CD4-positive, alpha-beta T cell (primary cell): ENCODE data around the gene EHF. TPM values are rescaled to one million over a fixed set of nuclear protein-coding genes. Genes with fewer than 3 reads are reported as not detected.

Experiments used
- ATAC-seq: fragments of 200-7000 bp; cut with Tn5 transposase; one replicate; pipeline ENCODE4 v1.10.0; 2022; ENCODE audit warnings: mild to moderate bottlenecking; ENCODE audit not compliant: poor library complexity
- CTCF ChIA-PET: fragments of 350-600 bp; sonication (Branson Sonifier 250); formaldehyde crosslinking; loops from one replicate; lab custom pipeline; 2021; ENCODE audit warnings: antibody characterized with exemption, inconsistent platforms; lab: Charles Lee
- POLR2A ChIA-PET: fragments of 350-600 bp; sonication (Branson Sonifier 250); formaldehyde crosslinking; loops from one replicate; lab custom pipeline; 2021; ENCODE audit warnings: antibody characterized with exemption, inconsistent platforms; lab: Charles Lee
- DNase-seq, 14 experiments: peaks; one replicate each; pipeline ENCODE4 v3.0.0-alpha.2; 2013 to 2020; ENCODE audit warnings: mixed read lengths in 2 of 14
- H3K27ac ChIP-seq, 2 donors: one replicate each; pipeline versions ENCODE4 v1.5.1 to v1.7.0; 2013; ENCODE audit warnings: low read length in 2 of 2, low read depth in 1 of 2, mild to moderate bottlenecking in 1 of 2
- H3K27me3 ChIP-seq, 2 experiments: 1 replicate in 1 of 2; 2 replicates in 1 of 2; pipeline versions ENCODE4 v1.6.1 to v1.7.0; 2013; ENCODE audit warnings: low read length in 2 of 2, control low read depth in 1 of 2, mild to moderate bottlenecking in 1 of 2, moderate library complexity in 1 of 2; ENCODE audit not compliant: insufficient read depth in 2 of 2, control insufficient read depth in 1 of 2
- H3K36me3 ChIP-seq: one replicate; pipeline ENCODE4 v1.6.1; 2013; ENCODE audit warnings: low read length, control low read depth; ENCODE audit not compliant: insufficient read depth
- H3K4me1 ChIP-seq: one replicate; pipeline ENCODE4 v1.6.1; 2013; ENCODE audit warnings: low read length, control low read depth; ENCODE audit not compliant: insufficient read depth
- H3K4me3 ChIP-seq: one replicate; pipeline ENCODE4 v1.5.1; 2013; ENCODE audit warnings: mild to moderate bottlenecking, low read length, moderate library complexity
- H3K9me3 ChIP-seq, 2 experiments: 1 replicate in 1 of 2; 2 replicates in 1 of 2; pipeline versions ENCODE4 v1.6.1 to v1.7.0; 2013; ENCODE audit warnings: low read length in 2 of 2, mild to moderate bottlenecking in 2 of 2, control low read depth in 1 of 2, moderate library complexity in 1 of 2; ENCODE audit not compliant: control insufficient read depth in 1 of 2, insufficient read depth in 1 of 2
- H3K27ac Mint-ChIP-seq: one replicate; pipeline ENCODE4 v1.8.0; 2020; ENCODE audit warnings: mixed read lengths
- H3K27me3 Mint-ChIP-seq: one replicate; pipeline ENCODE4 v1.8.0; 2021; ENCODE audit warnings: mixed read lengths
- H3K36me3 Mint-ChIP-seq: one replicate; pipeline ENCODE4 v1.8.0; 2021; ENCODE audit warnings: low read depth, mixed read lengths
- H3K4me1 Mint-ChIP-seq: one replicate; pipeline ENCODE4 v1.8.0; 2021; ENCODE audit warnings: low read depth, mixed read lengths
- H3K4me3 Mint-ChIP-seq: one replicate; pipeline ENCODE4 v1.8.0; 2020; ENCODE audit warnings: mild to moderate bottlenecking, mixed read lengths
- H3K9me3 Mint-ChIP-seq: one replicate; pipeline ENCODE4 v1.8.0; 2020; ENCODE audit warnings: mixed read lengths
- intact Hi-C, 2 experiments: fragments of 100-400 bp; cut with DNase I in 1 of 2; cut with micrococcal nuclease in 1 of 2; formaldehyde crosslinking; loops; one replicate each; pipeline versions ENCODE4 v1.15.1 to v1.9.0; 2023 to 2025; cut with DNase I, micrococcal nuclease
- polyA plus RNA-seq, 2 donors: library from polyadenylated mRNA; unstranded; fragments of 120-200 nt; gene quantifications; one replicate each; pipeline ENCODE4 v1.2.1, GENCODE V29; 2013
- total RNA-seq, 174 experiments: library from RNA in 2 of 174; stranded (reverse) in 2 of 174; gene quantifications; one replicate each; pipeline ENCODE4 v1.2.3 and lab custom pipeline; 2021 to 2026
- TF ChIP-seq, protein P1 (sequence below): fragments of 200-600 bp; IDR thresholded peaks from one replicate; pipeline ENCODE4 v1.8.0; 2022; ENCODE audit warnings: antibody characterized with exemption, mild to moderate bottlenecking

The EHF gene
- total RNA-seq: not detected
- 0.30 TPM for polyA plus RNA-seq (2013, experiment 1 of 2)
- polyA plus RNA-seq (2013, experiment 2 of 2): 0.22 TPM
- 0 to 4.0 (median 0.32) reads per million in 172 experiments for total RNA-seq (lab: John Stamatoyannopoulos, UW)

- CTCF ChIA-PET: no interaction called here
- Mint-ChIP-seq H3K4me3 (no peak within 1 kb of the TSS), H3K27ac (no peak within 1 kb of the TSS), H3K27me3 (peaks cover 29% of the 10 kb centered on the region), H3K36me3 (no peaks in the 10 kb centered on the region), H3K4me1 (no peaks in the 10 kb centered on the region), H3K9me3 (no peaks in the 10 kb centered on the region)
- Histone ChIP-seq H3K9me3 (no peaks in the 10 kb centered on the region), H3K4me1 (peaks cover 10% of the 10 kb centered on the region), H3K27ac (no peak within 1 kb of the TSS), H3K27me3 (peaks cover 0 to 3% of the 10 kb centered on the region in 2 experiments), H3K4me3 (no peak within 1 kb of the TSS), H3K36me3 (no peaks in the 10 kb centered on the region)
- ATAC-seq: no peak
- DNase-seq: peak in 2 of 14 experiments; percentile 19 to 24
- intact Hi-C loops: no loop called here
- TF ChIP-seq, protein P1, sequence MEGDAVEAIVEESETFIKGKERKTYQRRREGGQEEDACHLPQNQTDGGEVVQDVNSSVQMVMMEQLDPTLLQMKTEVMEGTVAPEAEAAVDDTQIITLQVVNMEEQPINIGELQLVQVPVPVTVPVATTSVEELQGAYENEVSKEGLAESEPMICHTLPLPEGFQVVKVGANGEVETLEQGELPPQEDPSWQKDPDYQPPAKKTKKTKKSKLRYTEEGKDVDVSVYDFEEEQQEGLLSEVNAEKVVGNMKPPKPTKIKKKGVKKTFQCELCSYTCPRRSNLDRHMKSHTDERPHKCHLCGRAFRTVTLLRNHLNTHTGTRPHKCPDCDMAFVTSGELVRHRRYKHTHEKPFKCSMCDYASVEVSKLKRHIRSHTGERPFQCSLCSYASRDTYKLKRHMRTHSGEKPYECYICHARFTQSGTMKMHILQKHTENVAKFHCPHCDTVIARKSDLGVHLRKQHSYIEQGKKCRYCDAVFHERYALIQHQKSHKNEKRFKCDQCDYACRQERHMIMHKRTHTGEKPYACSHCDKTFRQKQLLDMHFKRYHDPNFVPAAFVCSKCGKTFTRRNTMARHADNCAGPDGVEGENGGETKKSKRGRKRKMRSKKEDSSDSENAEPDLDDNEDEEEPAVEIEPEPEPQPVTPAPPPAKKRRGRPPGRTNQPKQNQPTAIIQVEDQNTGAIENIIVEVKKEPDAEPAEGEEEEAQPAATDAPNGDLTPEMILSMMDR: no peak
- POLR2A ChIA-PET: interaction anchor here (0.8 kb wide), 1 partner anchor 20 kb away, joined by 3 read pairs; no protein-coding TSS in a partner anchor
Observed at GRCh38 chr11:34620820-34621792, at the start of gene EHF. Gene EHF, plus strand, starts transcription at chr11:34621093. Its CDS starts 21,538 bp downstream, at chr11:34642631.

DNA sequence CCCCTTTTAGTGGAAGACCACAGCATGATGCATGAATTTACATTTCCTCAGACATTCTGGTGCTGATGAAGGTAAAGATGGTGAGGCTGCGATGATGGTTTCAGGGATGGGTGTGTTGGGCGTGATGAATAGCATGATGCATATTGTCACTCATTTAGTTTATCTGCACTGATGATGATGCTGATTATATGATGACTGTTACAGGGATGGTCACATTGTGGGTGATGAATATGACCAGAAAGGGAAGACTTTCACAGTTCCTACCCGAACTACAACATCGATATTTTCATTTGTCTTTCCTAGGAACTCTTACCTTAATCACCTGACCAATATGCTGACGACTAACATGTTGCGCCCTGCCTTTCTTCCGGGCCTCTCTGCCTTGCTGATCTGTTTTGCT is 47.4 kb upstream of the EHF start:
- CTCF ChIA-PET: no interaction called here
- ATAC-seq: no peak
- no peaks in the 10 kb centered on the region for H3K36me3 Mint-ChIP-seq
- intact Hi-C loops: no loop called here
- H3K27ac ChIP-seq: no peak overlapping the region
- no peak overlapping the region for H3K4me3 ChIP-seq
- H3K9me3 Mint-ChIP-seq: no peaks in the 10 kb centered on the region
- POLR2A ChIA-PET: no interaction called here
- H3K27ac Mint-ChIP-seq: no peak overlapping the region
- no peaks in the 10 kb centered on the region for H3K9me3 ChIP-seq
- H3K27me3 Mint-ChIP-seq: peaks cover 66% of the 10 kb centered on the region
- TF ChIP-seq, protein P1: no peak
- H3K4me3 Mint-ChIP-seq: no peak overlapping the region
- no peaks in the 10 kb centered on the region for H3K36me3 ChIP-seq
- H3K4me1 Mint-ChIP-seq: no peaks in the 10 kb centered on the region
- H3K27me3 ChIP-seq: peaks cover 3 to 24% of the 10 kb centered on the region in 2 experiments
- DNase-seq: no peak
- H3K4me1 ChIP-seq: no peaks in the 10 kb centered on the region

GRCh38 chr11:34575261-34575660 is 45.6 kb upstream of the EHF start:
- no peaks in the 10 kb centered on the region for H3K4me1 Mint-ChIP-seq
- H3K9me3 ChIP-seq: no peaks in the 10 kb centered on the region
- TF ChIP-seq, protein P1: no peak
- H3K27ac Mint-ChIP-seq: no peak overlapping the region
- no peak for ATAC-seq
- no peak overlapping the region for H3K4me3 ChIP-seq
- ChIA-PET CTCF (no interaction called here), POLR2A (no interaction called here)
- no peaks in the 10 kb centered on the region for H3K36me3 ChIP-seq
- H3K27me3 Mint-ChIP-seq: peaks cover 63% of the 10 kb centered on the region
- H3K36me3 Mint-ChIP-seq: no peaks in the 10 kb centered on the region
- intact Hi-C loops: no loop called here
- no peaks in the 10 kb centered on the region for H3K9me3 Mint-ChIP-seq
- no peak overlapping the region for H3K27ac ChIP-seq
- DNase-seq: no peak
- no peaks in the 10 kb centered on the region for H3K4me1 ChIP-seq
- H3K27me3 ChIP-seq: peaks cover 8 to 35% of the 10 kb centered on the region in 2 experiments
- H3K4me3 Mint-ChIP-seq: no peak overlapping the region
